ENCODE results near the gene SLF1.

Gene SLF1

GRCh38 chr5:94627191-94627590 lies 8.7 kb downstream of the SLF1 start:
- DNase-seq: no peak
- no peak for TF ChIP-seq POLR2A (IDR thresholded peaks at IDR 0.05; ENCODE audit: low read length)
- TF ChIP-seq GATA1 (IDR thresholded peaks at IDR 0.05; ENCODE audit: low read depth, low read length): no peak

DNA sequence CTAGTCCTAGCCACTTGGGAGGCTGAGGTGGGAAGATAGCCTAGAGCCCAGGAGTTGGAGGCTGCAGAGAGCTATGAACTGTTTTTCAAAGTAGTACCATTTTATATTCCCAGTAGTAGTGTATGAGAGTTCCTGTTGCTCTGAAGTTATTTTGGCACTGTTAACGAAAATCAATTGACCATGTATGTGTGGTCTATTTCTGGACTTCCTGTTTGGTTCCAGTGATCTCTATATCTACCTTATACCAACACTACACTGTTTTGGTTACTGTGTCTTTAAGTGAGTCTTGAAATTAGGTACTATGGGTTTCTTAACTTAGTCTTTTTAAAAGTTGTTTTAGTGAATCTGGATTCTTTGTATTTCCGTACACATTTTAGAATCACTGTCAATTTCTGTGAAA lies 13.6 kb downstream of the SLF1 start:
- TF ChIP-seq POLR2A (IDR thresholded peaks at IDR 0.05; ENCODE audit: low read length): no peak
- TF ChIP-seq GATA1 (IDR thresholded peaks at IDR 0.05; ENCODE audit: low read depth, low read length): no peak
- DNase-seq: no peak

DNA sequence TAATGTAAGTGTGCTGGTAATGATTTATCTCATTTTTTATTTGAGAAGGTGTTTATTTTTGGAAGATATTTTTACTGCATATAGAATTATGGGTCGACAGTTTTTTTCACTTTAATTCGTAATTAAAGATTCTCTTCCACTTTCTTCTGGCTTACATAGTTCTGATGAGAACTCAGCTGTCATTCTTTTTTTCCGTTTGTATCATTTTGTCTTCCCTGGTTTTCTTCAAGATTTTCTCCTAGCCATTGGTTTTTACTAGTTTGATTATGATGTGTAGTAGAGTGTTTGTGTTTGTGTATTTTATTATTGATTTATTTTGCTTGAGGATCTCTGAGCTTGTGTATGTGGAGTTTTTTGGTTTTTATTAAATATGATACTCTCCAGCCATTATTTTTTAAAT lies 21.7 kb downstream of the SLF1 start:
- no peak for TF ChIP-seq GATA1 (IDR thresholded peaks at IDR 0.05; ENCODE audit: low read depth, low read length)
- no peak for TF ChIP-seq POLR2A (IDR thresholded peaks at IDR 0.05; ENCODE audit: low read length)
- DNase-seq: peak; percentile 2 to 3

- TF ChIP-seq GATA1 (IDR thresholded peaks at IDR 0.05; ENCODE audit: low read depth, low read length): no peak
- TF ChIP-seq POLR2A (IDR thresholded peaks at IDR 0.05; ENCODE audit: low read length): no peak
- DNase-seq: no peak
Observed at GRCh38 chr5:94645053-94645452, 26.6 kb downstream of the SLF1 start.

GRCh38 chr5:94646758-94647157 lies 28.3 kb downstream of the SLF1 start:
- DNase-seq: no peak
- TF ChIP-seq POLR2A (IDR thresholded peaks at IDR 0.05; ENCODE audit: low read length) (no peak), GATA1 (IDR thresholded peaks at IDR 0.05; ENCODE audit: low read depth, low read length) (no peak)

DNA sequence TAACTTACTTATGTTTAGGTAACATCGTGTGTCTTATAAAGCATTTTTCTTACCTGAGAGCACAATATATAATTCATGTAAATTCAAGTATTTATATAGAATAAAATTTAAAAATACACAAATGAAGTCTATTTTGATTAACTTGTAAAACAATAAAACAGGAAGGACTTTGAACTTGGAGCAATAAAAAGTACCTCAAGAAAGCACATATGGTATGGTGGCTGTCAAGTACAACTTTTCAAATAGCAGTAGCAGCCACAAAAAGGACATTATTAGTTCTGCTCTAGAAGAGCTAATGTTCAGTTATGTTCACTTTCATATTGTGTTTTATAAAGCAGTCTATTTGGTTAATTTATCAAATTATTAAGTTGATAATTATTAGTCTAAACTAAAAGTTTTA lies 31.4 kb downstream of the SLF1 start:
- TF ChIP-seq POLR2A (IDR thresholded peaks at IDR 0.05; ENCODE audit: low read length) (no peak), GATA1 (IDR thresholded peaks at IDR 0.05; ENCODE audit: low read depth, low read length) (no peak)
- no peak for DNase-seq

GRCh38 chr5:94658272-94658671 lies 39.8 kb downstream of the SLF1 start:
- TF ChIP-seq GATA1 (IDR thresholded peaks at IDR 0.05; ENCODE audit: low read depth, low read length) (no peak), POLR2A (IDR thresholded peaks at IDR 0.05; ENCODE audit: low read length) (no peak)
- no peak for DNase-seq

GRCh38 chr5:94660506-94660905 lies 42.0 kb downstream of the SLF1 start:
- no peak for DNase-seq

GRCh38 chr5:94661086-94661485 lies 42.6 kb downstream of the SLF1 start:
- DNase-seq: no peak
- TF ChIP-seq GATA1 (IDR thresholded peaks at IDR 0.05; ENCODE audit: low read depth, low read length): no peak
- TF ChIP-seq POLR2A (IDR thresholded peaks at IDR 0.05; ENCODE audit: low read length): no peak

More at GRCh38 chr5:94660506-94660905, 42.0 kb downstream of the SLF1 start:
- TF ChIP-seq GATA1 (IDR thresholded peaks at IDR 0.05; ENCODE audit: low read depth, low read length) (no peak), POLR2A (IDR thresholded peaks at IDR 0.05; ENCODE audit: low read length) (no peak)

- DNase-seq: no peak
- TF ChIP-seq GATA1 (IDR thresholded peaks at IDR 0.05; ENCODE audit: low read depth, low read length) (no peak), POLR2A (IDR thresholded peaks at IDR 0.05; ENCODE audit: low read length) (no peak)
Observed at GRCh38 chr5:94667937-94668336, 49.5 kb downstream of the SLF1 start.

- TF ChIP-seq POLR2A (IDR thresholded peaks at IDR 0.05; ENCODE audit: low read length): no peak
- no peak for TF ChIP-seq GATA1 (IDR thresholded peaks at IDR 0.05; ENCODE audit: low read depth, low read length)
- DNase-seq: no peak
Observed at GRCh38 chr5:94670726-94671125, 52.3 kb downstream of the SLF1 start.

- peak in 1 of 2 experiments; percentile 12 for DNase-seq
- TF ChIP-seq GATA1 (IDR thresholded peaks at IDR 0.05; ENCODE audit: low read depth, low read length) (no peak), POLR2A (IDR thresholded peaks at IDR 0.05; ENCODE audit: low read length) (no peak)
Observed at GRCh38 chr5:94672746-94673145, 54.3 kb downstream of the SLF1 start.

DNA sequence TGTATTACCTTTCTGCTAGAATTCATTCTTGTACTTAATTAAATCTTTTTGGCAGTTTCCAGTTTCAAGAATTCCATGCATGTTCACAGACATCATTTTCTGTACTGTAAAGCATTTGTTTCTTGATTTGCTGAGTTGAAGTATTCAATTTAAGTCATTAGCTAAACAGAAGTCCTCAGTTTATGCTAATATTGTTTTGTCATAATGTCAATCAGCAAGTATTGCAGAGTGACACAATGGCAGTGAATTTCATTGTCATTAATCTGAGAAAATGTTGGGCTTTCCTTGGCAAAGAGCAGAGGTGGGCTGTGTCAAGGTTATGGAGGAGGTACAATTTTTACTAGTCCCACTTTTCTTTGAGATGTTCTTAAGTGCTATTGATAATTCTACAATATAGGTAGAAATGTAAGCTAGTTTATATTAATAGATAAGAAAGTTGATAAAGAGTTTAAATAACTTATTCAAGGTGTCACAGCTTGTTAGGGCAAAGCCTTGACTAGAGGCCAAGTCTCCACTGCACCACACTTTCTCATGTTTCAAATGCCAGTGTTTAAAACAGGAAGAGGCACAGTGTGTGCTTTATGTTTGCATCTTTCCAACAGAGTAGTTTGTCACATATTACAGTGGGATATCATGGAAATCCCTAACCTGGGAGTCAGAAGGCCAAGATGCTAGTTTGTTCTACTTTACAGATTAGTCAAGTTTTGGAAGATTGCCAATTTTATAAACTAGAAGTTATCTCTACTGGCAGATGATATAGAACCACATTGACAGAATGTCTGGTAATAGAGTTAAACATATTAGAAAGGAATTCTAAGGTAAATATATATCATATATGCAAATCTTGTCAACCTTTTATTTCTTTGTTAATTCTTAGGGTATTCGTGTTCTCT lies 56.3 kb downstream of the SLF1 start:
- peak; percentile 18 to 53 for DNase-seq
- no peak for TF ChIP-seq POLR2A (IDR thresholded peaks at IDR 0.05; ENCODE audit: low read length)
- no peak for TF ChIP-seq GATA1 (IDR thresholded peaks at IDR 0.05; ENCODE audit: low read depth, low read length)

GRCh38 chr5:94675965-94676618 lies 57.6 kb downstream of the SLF1 start:
- DNase-seq: no peak
- TF ChIP-seq POLR2A (IDR thresholded peaks at IDR 0.05; ENCODE audit: low read length) (no peak), GATA1 (IDR thresholded peaks at IDR 0.05; ENCODE audit: low read depth, low read length) (no peak)

Measured in erythroblast (primary cell).